GM19099 (cell line): ENCODE data around the gene CCDC92.

Experiments
- POLR2A ChIP-seq: IDR thresholded peaks from 3 replicates; pipeline ENCODE4 v1.6.1; 2011; ENCODE audit warnings: low read depth; ENCODE audit not compliant: insufficient read length; ENCODE audit errors: extremely low read depth

CCDC92 gene

GRCh38 chr12:123939716-123940626 lies 32.7 kb downstream of the CCDC92 start:
- TF ChIP-seq POLR2A, result no peak

DNA sequence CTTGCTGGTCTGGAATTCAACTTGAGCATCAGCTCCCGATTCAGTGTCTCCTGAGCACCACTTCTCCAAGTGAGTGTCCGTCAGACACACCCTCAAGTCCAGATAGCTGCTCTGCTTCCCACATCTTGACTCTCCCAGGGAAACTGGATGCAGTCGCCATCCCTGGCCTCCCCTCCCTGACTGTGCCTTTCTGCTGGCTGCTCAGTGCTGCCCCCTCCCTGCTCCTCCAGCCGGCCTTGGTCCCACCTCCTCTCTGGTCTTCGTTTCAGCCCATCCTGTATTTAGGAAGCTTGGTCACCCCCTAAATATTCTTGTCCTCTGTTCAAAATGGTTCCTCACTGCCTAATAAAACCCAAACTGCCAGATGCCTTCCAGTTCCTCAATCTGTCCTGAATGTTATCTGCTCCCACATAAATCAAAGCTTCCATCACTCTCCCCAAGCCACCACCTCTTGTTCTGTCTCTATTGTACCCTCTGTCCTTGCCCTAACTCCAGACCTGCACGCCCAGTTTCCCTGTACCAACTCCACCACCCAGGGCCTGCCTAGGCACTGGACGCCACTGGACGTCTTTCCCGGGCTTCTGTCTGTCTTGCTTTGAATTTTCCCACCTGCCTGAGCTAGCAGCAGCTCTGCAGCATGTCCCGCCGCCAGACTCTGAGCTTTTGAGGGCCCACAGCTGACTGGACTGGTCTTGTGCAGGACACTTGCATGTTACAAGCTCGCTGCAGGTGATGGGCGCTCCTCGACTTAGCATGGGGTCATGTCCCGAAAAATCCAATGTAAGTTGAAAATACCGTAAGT lies 33.8 kb downstream of the CCDC92 start:
- no peak for TF ChIP-seq POLR2A

DNA sequence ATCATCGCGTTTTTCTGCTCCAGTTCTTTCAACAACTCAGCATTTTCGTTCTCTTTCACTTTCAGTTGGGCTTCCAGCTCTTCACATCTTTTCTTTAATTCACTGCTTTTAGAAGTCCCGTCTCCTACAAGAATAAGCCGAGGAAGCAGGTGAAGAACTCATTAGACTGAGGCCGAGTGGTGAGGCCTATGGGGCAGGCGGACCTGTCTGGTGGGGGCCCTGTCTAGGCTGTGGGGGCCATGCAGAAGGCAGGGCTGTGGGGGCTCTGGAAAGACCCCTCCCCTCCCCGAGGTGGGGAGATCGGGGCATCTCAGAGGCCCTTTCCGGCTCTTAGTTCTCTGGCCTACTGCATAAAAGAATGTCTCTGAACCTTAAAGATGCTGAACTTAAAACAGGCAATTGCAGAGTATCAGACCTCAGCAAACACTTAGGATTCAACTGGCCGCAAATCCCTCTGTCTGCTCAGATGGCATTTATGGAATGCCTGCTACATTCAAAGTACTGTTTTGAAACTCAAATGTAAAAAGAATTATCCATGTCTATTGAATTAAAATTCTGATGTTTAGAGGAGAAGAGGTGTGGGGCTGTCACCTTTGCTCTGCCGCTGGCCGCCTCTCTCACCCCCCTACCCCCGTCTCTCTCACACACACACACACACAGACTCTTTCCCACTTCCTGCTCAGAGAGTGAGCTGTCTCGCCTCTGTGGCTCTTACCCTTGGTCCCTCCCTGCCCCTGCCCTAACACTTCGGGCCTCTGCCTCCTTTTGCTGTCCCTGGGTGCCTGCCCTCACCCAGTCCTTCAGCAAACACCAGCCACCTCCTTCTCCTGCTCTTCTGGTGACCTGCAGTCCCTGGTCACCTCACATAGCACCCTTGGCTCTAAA lies 34.7 kb downstream of the CCDC92 start:
- TF ChIP-seq POLR2A, result no peak

- no peak for TF ChIP-seq POLR2A
These were observed 35.5 kb downstream of the CCDC92 start for GRCh38 chr12:123936956-123937706.

GRCh38 chr12:123936471-123936870 lies 36.2 kb downstream of the CCDC92 start:
- TF ChIP-seq POLR2A, result no peak

- no peak for TF ChIP-seq POLR2A
These were observed 36.7 kb downstream of the CCDC92 start for GRCh38 chr12:123935956-123936355.

DNA sequence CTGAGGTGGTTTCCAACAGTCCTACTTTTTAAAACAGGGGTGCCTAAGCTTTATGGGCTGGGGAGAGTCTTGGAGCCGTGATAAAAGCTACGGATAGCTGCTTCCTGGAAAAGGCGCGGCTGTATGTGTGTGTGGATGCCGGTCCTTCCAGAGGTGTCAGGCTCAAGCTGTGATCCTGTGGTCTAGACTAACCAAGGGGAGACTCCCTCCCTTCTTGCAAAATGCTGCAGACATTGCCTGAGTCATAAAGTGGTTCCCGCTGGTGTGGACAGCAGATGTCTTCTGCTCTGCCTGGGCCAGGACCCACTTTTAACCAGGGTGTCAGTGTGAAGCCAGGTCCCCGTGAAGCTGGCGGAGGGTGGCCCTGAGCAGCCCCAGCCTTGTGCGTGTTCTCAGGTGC lies 37.8 kb downstream of the CCDC92 start:
- TF ChIP-seq POLR2A, result no peak

DNA sequence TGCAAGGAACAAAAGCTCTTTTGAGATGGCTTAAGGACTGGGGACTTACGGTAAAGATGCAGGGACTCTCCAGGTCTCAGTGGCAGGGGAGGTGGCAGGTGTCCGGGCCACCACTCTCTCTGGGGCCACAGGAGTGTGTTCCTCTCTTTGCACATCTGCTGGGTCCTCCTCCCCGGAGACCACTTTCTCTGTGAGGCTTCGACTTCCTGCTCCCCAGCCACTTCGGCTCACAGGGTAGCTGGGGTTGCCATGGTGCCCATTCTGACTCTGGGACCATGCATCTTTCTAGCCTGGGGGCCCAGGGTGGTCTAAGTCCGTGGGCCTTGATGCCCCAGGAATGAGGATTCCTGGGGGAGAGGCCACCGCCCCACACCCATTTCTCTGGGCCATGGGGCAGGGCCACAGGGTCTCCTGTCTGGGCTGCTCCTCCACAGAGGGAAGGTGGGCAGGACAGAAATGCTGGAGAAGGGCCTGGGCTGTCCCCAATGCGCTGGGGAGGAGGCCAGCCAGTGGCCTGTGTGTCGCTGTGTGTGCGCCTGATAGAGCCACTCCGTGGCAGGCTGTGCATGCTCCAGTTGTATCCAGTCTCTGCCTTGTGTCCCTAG lies 38.5 kb downstream of the CCDC92 start:
- TF ChIP-seq POLR2A, result no peak

DNA sequence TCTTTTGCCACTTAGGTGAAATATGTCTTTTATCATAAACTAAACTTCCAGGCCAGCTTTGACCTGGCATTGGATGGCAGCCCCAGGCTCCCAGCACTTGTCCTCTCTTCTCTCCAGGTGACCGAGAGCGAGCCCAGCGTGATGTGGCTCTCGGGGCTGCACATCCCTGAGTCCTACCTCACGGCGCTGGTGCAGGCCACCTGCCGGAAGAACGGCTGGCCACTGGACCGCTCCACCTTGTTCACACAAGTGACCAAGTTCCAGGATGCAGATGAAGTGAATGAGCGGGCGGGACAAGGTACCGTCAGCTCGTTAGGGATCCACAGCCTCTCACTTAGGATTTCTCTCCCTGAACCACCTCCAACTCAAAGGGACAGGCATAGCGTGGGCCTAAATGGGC lies 39.4 kb downstream of the CCDC92 start:
- TF ChIP-seq POLR2A, result no peak

GRCh38 chr12:123931686-123932321 lies 40.8 kb downstream of the CCDC92 start:
- no peak for TF ChIP-seq POLR2A

DNA sequence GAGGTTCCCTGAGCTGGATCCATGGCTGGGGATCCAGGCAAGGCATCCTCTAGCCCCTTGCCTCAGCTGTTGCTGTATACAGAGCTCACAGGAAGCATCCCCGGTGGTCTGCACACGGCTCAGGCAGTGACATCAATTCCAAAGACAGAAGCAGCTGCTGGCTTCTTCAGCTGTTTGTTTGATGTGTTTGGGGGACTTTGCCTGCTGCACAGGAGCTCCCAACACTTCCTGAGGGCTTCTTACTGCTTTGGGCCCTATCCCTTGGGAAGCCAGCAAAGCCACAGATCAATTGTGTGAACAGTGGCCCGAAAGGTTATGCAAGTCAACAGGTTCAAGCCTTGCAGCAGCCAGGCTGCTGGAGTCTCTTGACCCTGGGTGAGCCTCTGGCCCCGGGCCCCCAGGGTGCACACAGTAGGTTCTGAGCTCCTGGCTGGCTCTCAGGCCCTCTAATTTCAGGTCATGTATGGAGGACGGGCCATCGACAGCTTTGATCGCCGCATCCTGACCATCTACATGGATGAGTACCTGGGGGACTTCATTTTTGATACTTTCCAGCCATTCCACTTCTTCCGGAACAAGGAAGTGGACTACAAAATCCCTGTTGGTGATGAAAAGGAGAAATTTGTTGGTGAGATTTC lies 42.6 kb downstream of the CCDC92 start:
- TF ChIP-seq POLR2A, result no peak

DNA sequence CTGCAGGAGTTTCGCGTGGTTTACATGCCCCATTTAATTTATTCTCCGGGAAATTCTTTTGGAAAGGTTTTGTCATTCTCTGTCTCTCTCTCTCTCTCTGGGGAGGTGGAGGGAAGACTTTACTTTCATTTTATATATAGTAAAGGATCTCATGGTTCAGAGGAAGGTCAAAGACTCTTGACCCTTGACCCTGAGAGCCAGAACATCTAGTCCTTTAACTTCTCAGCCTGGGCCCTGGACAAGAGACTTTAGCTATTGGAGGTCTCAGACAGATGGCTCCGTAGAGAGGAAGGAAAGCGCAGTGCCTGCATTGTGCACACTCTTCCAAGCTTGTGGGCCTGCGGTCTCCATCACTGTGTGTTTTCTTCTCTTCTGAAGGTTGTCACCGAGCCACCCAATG lies 43.7 kb downstream of the CCDC92 start:
- TF ChIP-seq POLR2A, result no peak
